Medulla oblongata (tissue), 1 donor: ENCODE data around the gene PRR7.

ENCODE experiments used
- DNase-seq: peaks from one replicate; pipeline ENCODE4 v3.0.0-alpha.2; 2015; ENCODE audit errors: extremely low spot score

The PRR7 gene

DNA sequence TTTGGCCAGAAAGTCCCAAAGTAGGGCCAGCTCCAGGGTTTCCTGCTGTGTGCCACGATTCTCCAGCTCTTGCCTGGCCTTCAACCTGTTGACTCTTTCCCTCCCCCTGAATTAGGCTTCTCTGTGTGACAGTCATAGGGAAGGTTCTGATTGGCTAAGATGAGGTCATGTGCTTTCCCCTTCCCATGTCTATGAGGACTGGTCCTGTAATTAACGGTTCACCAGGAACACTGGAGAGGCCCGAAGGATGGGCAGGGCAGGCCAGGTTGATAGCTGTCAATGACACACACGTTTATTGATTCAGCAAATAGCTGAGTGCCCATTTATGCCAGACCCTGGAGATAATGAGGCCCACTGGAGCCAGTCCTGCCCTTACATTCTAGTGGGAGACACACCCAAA is 9.0 kb upstream of the PRR7 start:
- DNase-seq: no peak

DNA sequence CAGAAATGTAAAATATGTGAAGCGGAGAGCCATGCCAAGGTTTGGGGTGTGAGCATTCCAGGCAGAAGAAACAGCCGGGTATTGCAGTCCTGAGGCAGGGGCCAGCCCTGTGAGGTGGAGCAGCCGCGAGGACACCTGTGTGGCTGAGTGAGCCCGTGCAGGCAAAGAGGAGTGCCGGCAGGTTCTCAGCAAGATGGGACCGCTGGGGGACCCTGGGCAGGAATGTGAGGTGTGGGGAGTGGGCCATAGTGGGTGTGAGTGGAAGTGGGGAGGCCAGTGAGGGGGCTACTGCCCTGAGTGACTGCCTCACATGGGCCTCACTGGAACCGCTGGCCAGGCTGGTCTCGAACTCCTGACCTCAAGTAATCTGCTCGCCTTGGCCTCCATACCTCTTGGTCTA is 8.1 kb upstream of the PRR7 start:
- no peak for DNase-seq

DNA sequence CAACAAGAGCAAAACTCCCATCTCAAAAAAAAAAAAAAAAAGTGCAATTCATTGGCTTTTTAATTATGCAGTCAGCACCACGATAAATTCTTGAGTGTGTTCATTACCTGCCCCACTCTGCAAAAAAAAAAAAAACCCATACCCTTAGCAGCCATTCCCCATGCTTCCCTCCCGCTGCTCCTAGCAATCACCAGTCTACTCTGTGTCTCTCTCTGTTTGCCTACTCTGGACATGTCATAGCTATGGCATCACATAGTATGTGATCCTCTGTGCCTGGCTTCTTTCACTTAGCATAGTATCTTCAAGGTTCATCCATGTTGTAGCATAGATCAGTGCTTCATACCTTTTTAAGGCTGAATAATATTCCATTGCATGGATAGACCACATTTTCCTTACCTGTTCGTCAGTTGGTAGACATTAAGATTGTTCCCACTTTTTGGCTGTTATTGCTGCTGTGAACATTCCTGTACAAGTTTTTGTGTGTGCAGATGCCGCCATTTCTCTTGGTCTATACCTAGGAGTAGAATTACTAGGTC is 7.0 kb upstream of the PRR7 start:
- no peak for DNase-seq

- no peak for DNase-seq
Observed at GRCh38 chr5:177440211-177440989, 6.2 kb upstream of the PRR7 start.

DNA sequence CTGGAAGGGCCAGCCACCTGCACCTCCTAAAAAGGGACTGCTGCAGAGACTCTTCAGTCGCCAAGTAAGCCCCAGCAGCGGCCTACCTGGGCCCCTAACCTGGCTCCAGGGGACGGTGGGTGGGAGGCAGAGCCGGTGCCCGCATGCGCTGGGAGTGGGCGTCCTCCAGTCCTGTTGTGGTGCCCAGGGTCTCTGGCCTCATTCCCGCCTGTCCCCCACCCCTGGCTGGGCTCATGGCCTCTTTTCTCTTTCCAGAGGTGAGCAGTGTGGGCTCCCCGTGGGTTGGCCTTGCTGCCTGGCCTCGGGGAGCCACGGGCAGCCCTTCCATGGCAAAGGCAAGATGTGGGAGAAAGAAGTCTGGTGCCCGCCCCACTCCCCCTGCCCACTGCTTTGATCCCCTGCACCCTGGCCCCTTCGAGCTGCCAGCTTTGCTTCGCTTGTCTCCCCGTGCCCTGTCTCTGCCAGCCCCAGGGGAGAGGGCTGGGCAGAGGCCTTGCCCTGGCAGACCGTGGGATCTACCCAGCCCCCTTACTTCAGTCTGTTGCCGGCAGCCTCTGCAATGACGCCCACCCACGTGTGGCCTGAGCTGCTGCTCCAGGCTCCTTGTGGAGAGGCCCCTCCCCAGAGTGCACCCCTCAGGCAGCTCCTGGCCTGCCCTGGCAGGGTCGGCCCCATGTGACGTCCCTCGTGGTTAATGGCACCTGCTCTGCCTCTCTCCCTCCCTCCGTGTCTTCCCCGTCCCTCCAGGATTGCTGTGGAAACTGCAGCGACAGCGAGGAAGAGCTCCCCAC is 5.4 kb upstream of the PRR7 start:
- DNase-seq: no peak

GRCh38 chr5:177442066-177442826 is 4.4 kb upstream of the PRR7 start:
- no peak for DNase-seq

DNA sequence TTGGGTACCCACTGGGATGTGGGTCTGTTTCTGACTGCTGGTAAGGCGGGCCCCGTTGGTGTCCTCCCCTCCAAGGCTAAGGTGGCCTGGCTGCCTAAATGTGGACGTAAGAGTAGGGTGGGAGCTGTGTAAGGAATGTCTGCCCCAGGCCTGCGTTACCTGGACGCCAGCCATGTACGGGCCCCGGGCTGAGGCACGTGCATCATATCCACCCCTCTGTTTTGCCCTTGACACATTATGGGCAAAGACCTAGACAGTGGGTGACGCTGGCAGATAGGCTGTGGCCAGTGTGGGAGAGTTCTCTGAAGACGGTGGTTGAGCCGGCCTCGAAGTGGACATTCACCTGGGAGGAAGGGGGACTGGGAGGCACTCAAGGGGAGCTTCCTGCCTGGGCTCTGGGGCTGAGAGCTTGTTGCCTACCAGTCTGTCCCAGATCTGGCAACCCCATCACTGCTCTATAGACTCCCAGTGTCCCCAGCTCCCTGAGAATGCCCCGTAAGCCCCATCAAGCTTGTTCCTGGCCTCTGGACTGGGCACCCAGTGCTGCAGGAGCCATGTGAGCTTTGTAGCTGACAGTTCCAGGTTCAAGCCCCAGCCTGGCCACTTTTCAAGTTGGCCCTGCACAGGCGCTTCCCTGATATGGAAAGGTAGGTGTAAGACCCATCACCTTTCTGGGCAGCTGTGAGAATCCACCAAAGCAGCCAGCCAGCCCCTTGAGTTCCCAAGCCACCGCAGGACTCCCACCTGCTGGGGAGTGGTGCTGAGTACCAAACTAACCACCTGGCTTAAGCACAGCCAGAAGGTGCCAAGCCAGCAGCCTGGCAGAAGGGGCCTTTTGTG is 3.2 kb upstream of the PRR7 start:
- no peak for DNase-seq

DNA sequence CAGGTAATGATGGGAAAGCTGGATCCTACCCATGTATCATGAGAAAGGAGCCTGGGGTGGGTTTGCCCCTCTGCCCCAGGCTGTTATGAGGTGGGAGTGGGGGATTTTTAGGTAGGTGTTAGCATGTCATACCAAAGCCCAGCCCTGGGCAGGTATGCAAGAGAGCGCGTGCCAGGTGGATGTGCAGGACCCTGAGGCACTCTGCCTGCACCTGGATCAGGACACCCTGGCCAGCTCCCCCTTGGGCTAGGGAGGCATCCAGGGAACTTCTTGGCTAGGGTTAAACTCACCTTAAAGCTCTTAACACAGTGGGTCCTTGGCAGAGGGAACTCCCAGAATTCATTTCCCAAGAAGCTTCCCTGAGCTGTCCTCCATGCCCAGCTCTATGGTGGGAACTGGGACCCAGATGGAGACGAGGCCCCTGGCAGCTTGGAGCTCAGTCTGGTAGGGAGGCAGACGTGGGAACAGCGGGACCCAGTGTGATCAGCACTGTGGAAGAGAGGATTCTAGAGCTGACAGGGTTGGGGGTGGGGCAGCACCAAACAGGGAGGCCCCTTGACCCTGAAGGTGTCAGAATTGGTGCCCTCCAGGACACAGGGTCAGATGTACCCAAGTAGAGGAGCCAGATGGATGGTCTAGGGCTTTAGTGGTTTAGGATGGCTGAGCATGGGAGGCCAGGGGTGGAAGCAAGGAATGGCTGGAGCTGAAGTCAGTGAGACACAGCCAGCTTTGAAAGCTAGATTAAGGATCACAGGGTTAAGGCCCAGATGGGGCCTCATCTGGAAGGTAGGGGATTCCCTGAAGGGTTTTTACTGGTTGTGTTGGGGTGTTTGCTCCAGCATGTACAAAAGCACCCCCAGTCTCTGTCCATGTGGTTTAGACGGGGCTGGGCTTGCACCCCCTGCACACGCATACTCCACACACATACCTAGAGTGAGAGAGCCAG is 2.2 kb upstream of the PRR7 start:
- no peak for DNase-seq

- no peak for DNase-seq
Observed at GRCh38 chr5:177445052-177445916, 1.3 kb upstream of the PRR7 start.

- DNase-seq: no peak
Observed at GRCh38 chr5:177445917-177446199, 756 bp upstream of the PRR7 start.

GRCh38 chr5:177447066-177447610 is 524 bp downstream of the PRR7 start:
- DNase-seq: peak; percentile 71

- DNase-seq: peak; percentile 92
Observed at GRCh38 chr5:177447611-177448243, 1.1 kb downstream of the PRR7 start.

- no peak for DNase-seq
Observed at GRCh38 chr5:177448244-177448950, 1.8 kb downstream of the PRR7 start.

DNA sequence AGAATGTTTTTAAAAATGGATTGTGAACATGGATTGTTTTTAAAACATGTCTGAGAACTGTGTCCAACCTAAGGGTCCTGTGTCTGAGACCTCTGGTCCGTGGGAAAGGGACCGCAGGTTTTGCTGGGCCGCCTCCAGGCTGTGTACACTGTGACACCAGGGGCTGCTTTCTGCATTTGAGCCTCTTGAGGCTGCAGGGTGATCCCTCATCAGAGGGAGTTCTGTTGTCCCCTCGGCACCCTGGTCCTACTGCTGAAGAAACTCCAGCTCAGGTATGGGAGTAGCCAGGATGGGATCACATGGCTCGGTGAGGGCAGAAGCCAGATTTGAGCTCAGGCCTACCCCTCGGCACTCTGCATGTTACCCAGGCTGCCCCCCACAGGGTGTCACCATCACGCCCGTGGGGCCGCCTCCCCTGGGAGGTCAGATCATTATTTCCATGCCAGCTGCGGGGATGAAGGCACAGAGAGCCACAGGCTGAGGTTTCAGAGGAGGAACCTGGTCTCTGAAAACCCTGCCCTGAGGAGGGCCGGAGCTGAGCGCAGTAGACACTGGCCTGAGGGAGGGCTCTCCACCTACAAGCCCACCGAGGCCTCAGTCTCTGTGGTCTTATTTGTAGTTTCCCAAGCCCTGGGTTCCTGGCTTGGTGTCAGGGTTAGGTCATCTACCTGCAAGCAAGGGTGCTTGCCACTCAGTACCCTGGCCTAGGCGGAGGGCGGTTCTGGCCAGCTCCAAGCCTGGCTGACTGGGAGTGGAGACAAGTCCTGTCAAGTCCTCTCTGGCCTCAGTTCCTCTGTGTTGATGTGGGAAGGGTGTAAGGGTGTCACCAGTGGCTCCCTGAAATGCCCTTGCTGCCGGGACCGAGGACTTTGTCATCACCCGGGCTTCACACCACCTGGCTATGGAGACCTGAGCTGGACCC is 2.8 kb downstream of the PRR7 start:
- no peak for DNase-seq

DNA sequence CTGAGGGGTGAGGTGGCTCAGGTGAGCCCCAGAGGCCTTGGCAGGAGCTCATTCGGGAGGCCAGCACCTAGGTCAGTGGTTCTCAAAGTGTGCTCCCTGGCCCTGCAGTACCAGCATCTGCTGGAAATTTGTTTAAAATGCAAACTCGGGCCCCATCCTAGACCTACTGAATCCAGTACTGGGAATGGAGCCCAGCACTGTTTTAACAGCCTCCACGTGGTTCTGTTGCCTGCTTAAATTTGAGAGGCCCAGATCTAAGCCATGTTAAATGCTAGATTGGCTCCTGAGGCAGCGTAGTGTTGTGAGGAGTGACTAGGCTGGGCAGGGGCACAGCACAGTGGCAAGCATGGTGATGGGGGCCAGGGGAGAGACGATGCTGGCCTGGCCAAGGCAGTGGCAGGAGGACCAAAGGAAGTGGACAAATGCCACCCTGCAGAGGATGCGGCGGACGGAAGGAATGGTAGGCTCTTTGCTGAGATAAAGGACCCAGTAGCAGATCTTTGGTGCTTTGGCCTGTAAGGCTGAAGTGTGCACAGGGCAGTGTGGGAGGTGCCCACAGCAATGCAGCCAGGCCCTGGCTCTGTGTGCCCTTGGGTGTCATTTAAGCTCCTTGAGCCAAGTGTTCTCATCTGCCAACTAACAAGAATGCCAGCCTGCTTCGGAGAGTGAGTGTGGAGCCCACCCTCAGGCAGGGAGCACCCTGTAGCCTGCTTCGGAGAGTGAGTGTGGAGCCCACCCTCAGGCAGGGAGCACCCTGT is 4.2 kb downstream of the PRR7 start:
- DNase-seq: peak; percentile 64
